Measurements from ENCODE around the gene RWDD1. TPM values are rescaled to one million over a fixed set of nuclear protein-coding genes. Genes with fewer than 3 reads are reported as not detected.
A peak's percentile ranks its signal among the peaks of the same experiment; 100 is the strongest.

RWDD1 gene
- total and polyA plus RNA-seq, 2 of the 13 experiments (the other 11 are each of a cell fraction or from before 2014, with no cell fraction given) = 27.4 to 67.1 TPM

DNA sequence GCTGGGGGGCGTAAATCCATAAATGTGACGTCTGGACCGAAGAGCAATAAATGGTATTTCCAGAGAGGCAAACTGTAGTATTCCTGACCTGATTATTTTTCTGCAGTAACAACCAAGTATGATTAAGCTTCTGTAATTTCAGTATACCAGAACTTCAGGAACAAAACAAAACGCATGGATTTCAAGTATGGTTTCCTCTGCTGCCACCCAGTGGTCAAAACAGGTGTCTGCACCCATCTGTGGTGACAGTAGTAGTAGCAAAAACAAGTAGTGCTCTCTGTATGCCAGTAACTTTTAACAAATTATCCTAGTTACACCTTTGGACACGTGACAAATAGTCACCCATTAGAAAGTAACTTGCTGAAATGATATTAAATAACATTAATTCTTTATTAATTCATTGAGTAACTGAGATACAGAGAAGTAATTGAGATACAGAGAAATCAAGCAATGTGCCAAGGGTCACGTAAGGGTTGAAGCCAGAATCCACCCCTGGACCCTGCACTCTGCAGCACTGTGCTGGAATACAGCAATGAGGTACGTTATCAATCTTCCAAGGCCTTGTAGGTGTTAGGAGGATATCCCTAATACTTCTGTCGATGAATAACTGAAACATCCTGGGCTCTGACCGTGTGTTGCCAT, 9.8 kb upstream of the RWDD1 start (continued):
- TF ChIP-seq, protein P1, sequence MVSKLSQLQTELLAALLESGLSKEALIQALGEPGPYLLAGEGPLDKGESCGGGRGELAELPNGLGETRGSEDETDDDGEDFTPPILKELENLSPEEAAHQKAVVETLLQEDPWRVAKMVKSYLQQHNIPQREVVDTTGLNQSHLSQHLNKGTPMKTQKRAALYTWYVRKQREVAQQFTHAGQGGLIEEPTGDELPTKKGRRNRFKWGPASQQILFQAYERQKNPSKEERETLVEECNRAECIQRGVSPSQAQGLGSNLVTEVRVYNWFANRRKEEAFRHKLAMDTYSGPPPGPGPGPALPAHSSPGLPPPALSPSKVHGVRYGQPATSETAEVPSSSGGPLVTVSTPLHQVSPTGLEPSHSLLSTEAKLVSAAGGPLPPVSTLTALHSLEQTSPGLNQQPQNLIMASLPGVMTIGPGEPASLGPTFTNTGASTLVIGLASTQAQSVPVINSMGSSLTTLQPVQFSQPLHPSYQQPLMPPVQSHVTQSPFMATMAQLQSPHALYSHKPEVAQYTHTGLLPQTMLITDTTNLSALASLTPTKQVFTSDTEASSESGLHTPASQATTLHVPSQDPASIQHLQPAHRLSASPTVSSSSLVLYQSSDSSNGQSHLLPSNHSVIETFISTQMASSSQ (IDR thresholded peaks at IDR 0.05; ENCODE audit: low read depth) = no peak
- TF ChIP-seq, protein P1 (CRISPR knock-in tag; IDR thresholded peaks at IDR 0.05; ENCODE audit: borderline replicate concordance) = no peak
- no peak for TF ChIP-seq ZNF800 (CRISPR knock-in tag; IDR thresholded peaks at IDR 0.05)
- TF ChIP-seq ZNF572 (CRISPR knock-in tag; IDR thresholded peaks at IDR 0.05) = no peak
- TF ChIP-seq STAT5B (CRISPR knock-in tag; IDR thresholded peaks at IDR 0.05) = no peak
- no peak for TF ChIP-seq MTF2 (CRISPR knock-in tag; IDR thresholded peaks at IDR 0.05; ENCODE audit: borderline replicate concordance)
- 0 out of 2 replicates have a peak, but pooled peaks have one; percentile 14 for TF ChIP-seq ELF3 (CRISPR knock-in tag; IDR thresholded peaks at IDR 0.05)
- TF ChIP-seq EZH2 (conservative IDR thresholded peaks at IDR 0.05; ENCODE audit: low read depth, low read length) = no peak
- TF ChIP-seq ZBTB34 (CRISPR knock-in tag; IDR thresholded peaks at IDR 0.05) = no peak
- no peak for TF ChIP-seq ETV6 (CRISPR knock-in tag; conservative IDR thresholded peaks at IDR 0.05)
- TF ChIP-seq FOSL2 (CRISPR knock-in tag; IDR thresholded peaks at IDR 0.05) = no peak
- no peak for TF ChIP-seq ZBTB2 (CRISPR knock-in tag; IDR thresholded peaks at IDR 0.05; ENCODE audit: low read depth)
- TF ChIP-seq ZNF644 (CRISPR knock-in tag; IDR thresholded peaks at IDR 0.05; ENCODE audit: low read depth) = no peak
- TF ChIP-seq, protein P2, sequence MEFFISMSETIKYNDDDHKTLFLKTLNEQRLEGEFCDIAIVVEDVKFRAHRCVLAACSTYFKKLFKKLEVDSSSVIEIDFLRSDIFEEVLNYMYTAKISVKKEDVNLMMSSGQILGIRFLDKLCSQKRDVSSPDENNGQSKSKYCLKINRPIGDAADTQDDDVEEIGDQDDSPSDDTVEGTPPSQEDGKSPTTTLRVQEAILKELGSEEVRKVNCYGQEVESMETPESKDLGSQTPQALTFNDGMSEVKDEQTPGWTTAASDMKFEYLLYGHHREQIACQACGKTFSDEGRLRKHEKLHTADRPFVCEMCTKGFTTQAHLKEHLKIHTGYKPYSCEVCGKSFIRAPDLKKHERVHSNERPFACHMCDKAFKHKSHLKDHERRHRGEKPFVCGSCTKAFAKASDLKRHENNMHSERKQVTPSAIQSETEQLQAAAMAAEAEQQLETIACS (CRISPR knock-in tag; IDR thresholded peaks at IDR 0.05) = no peak
- TF ChIP-seq GABPA (IDR thresholded peaks at IDR 0.05; ENCODE audit: low read depth, low read length) = no peak
- TF ChIP-seq GABPA (CRISPR knock-in tag; IDR thresholded peaks at IDR 0.05; ENCODE audit: low read depth) = no peak
- TF ChIP-seq ZNF326 (CRISPR knock-in tag; IDR thresholded peaks at IDR 0.05; ENCODE audit: borderline replicate concordance) = no peak
- no peak for TF ChIP-seq ZNF670 (CRISPR knock-in tag; IDR thresholded peaks at IDR 0.05; ENCODE audit: borderline replicate concordance)
- TF ChIP-seq ZNF761 (CRISPR knock-in tag; conservative IDR thresholded peaks at IDR 0.05) = no peak
- no peak for TF ChIP-seq PITX1 (CRISPR knock-in tag; IDR thresholded peaks at IDR 0.05)

Data from HepG2 (cell line).